Central memory CD8-positive, alpha-beta T cell (primary cell): ENCODE measurements around the gene NRCAM.

Experiments
- ATAC-seq: fragments of 150-1000 bp; cut with Tn5 transposase; replicated peaks from 2 replicates; pipeline ENCODE4 v1.10.0; 2022; ENCODE audit warnings: mild to moderate bottlenecking, moderate FRiP score, moderate number of reproducible peaks; ENCODE audit not compliant: poor library complexity, severe bottlenecking; ENCODE audit errors: extremely low read depth
- DNase-seq, 2 donors: peaks; one replicate each; pipeline ENCODE4 v3.0.0; 2021; ENCODE audit warnings: low spot score in 2 of 2
- H3K27ac Mint-ChIP-seq: one replicate; pipeline ENCODE4 v1.8.0; 2022; ENCODE audit warnings: low read depth, mild to moderate bottlenecking, moderate library complexity, mixed read lengths
- H3K27me3 Mint-ChIP-seq: one replicate; pipeline ENCODE4 v1.8.0; 2022; ENCODE audit warnings: mixed read lengths
- H3K36me3 Mint-ChIP-seq: one replicate; pipeline ENCODE4 v1.8.0; 2022; ENCODE audit warnings: mild to moderate bottlenecking, moderate library complexity, mixed read lengths; ENCODE audit not compliant: insufficient read depth
- H3K4me1 Mint-ChIP-seq: one replicate; pipeline ENCODE4 v1.8.0; 2022; ENCODE audit warnings: mixed read lengths
- H3K4me3 Mint-ChIP-seq: one replicate; pipeline ENCODE4 v1.8.0; 2022; ENCODE audit warnings: mild to moderate bottlenecking, moderate library complexity, mixed read lengths
- H3K9me3 Mint-ChIP-seq: one replicate; pipeline ENCODE4 v1.8.0; 2022; ENCODE audit warnings: mixed read lengths

NRCAM gene

GRCh38 chr7:108103558-108104298 lies 352.5 kb downstream of the NRCAM start:
- Mint-ChIP-seq H3K9me3 (no peaks in the 10 kb centered on the region), H3K36me3 (no peaks in the 10 kb centered on the region), H3K27ac (no peak overlapping the region), H3K4me3 (no peak overlapping the region), H3K27me3 (peaks cover 7% of the 10 kb centered on the region), H3K4me1 (no peaks in the 10 kb centered on the region)
- ATAC-seq (no peak), DNase-seq (no peak)

- Mint-ChIP-seq H3K4me1 (no peaks in the 10 kb centered on the region), H3K27me3 (peaks cover 9% of the 10 kb centered on the region), H3K9me3 (no peaks in the 10 kb centered on the region), H3K36me3 (no peaks in the 10 kb centered on the region), H3K27ac (no peak overlapping the region), H3K4me3 (no peak overlapping the region)
- DNase-seq (no peak), ATAC-seq (no peak)
Measured at GRCh38 chr7:108102671-108103312, 353.4 kb downstream of the NRCAM start.

- no peak for ATAC-seq
- Mint-ChIP-seq H3K4me1 (no peaks in the 10 kb centered on the region), H3K4me3 (no peak overlapping the region)
Measured at GRCh38 chr7:108101759-108102158, 354.5 kb downstream of the NRCAM start.

GRCh38 chr7:108099713-108100112 lies 356.5 kb downstream of the NRCAM start:
- no peak overlapping the region for H3K27ac Mint-ChIP-seq
- H3K36me3 Mint-ChIP-seq: no peaks in the 10 kb centered on the region
- DNase-seq (no peak), ATAC-seq (no peak)
- H3K27me3 Mint-ChIP-seq: peaks cover 28% of the 10 kb centered on the region
- no peak overlapping the region for H3K4me3 Mint-ChIP-seq
- H3K4me1 Mint-ChIP-seq: no peaks in the 10 kb centered on the region
- no peaks in the 10 kb centered on the region for H3K9me3 Mint-ChIP-seq

More at GRCh38 chr7:108101759-108102158, 354.5 kb downstream of the NRCAM start:
- Mint-ChIP-seq H3K9me3 (no peaks in the 10 kb centered on the region), H3K27ac (no peak overlapping the region), H3K36me3 (no peaks in the 10 kb centered on the region), H3K27me3 (peaks cover 9% of the 10 kb centered on the region)
- DNase-seq: no peak

- H3K27ac Mint-ChIP-seq: no peak overlapping the region
- no peaks in the 10 kb centered on the region for H3K36me3 Mint-ChIP-seq
- no peaks in the 10 kb centered on the region for H3K9me3 Mint-ChIP-seq
- H3K27me3 Mint-ChIP-seq: peaks cover 39% of the 10 kb centered on the region
- ATAC-seq (no peak), DNase-seq (no peak)
- no peaks in the 10 kb centered on the region for H3K4me1 Mint-ChIP-seq
- no peak overlapping the region for H3K4me3 Mint-ChIP-seq
Measured at GRCh38 chr7:108097703-108098102, 358.5 kb downstream of the NRCAM start.
